GM19239 (cell line): Measurements from ENCODE around the gene SH3BP5.

Experiments
- DNase-seq: peaks from one replicate; pipeline ENCODE4 v3.0.0; 2011; ENCODE audit warnings: low spot score; ENCODE audit not compliant: insufficient read length
- FAIRE-seq: peaks from 2 replicates; lab custom pipeline; 2011; peaks lifted over from hg19 to GRCh38; lab: Jason Lieb, UNC

SH3BP5 gene

DNA sequence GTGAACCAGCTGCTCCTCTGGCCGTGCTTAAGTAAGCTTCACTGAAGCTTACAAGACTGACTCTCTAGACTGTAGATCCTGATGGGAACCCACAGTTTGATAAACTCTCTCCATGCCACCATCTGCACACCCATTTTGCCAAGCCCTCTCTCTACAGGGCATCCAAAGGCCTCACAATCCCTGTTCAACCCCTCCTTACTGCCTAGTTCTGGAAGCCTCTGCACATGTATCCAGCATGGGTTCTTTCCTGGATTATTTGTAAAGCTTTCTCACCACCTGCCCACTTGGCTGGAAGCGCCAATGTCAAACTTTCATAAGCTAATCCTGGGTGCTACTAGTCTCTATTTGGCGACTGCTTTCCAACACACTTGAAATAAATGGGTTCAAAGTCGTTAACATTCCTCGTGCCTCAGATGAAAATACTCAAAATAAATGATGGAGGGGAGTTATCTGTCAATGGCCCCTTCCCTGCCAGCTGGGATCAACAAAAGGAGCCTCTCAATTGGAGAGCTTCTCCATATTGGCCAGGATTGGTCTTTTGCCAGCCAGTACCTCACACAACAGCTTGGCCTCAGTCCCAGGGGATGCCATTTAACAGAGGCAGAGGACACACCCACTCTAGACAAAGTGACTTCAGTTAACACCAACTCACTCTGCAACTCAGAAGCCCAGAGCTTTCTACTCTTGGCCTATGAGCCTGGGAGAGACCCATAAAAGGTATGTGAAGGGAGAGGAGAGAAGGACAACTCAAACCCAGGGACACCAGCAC lies 48.1 kb downstream of the SH3BP5 start:
- FAIRE-seq (no peak), DNase-seq (no peak)

DNA sequence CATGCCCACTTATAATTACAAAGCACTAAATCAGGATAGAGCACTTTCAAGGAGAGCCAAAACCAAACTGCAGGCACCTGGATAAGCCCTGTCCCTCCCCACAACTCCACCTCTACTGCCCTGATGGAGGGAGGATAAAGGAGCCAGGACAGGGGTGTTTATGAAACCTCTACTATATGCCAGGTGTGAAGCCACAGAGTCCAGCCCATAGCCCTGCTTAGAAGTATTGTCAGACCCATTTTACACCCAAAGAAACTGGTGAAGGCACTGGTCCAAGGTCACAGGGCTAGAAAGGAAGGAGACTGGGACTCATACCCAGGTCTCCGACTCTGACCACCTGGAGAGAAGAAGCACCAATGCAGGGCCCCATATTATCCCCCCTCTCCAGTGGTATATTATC lies 48.7 kb downstream of the SH3BP5 start:
- no peak for FAIRE-seq
- DNase-seq = no peak

DNA sequence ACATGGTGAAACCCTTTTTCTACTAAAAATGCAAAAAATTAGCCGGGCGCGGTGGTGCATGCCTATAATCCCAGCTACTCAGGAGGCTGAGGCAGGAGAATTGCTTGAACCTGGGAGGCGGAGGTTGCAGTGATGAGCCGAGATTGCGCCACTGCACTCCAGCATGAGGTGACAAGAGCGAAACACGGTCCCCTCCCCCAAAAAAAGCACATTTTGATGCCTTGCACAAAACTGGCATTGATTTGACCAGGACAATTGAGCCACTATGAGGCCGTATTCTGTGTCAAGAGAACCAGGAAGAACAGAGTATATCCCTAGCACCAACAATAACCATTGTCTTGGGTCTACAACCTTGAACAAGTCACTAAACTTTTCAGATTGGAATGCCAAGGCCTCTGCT lies 50.6 kb downstream of the SH3BP5 start:
- DNase-seq (no peak), FAIRE-seq (no peak)

DNA sequence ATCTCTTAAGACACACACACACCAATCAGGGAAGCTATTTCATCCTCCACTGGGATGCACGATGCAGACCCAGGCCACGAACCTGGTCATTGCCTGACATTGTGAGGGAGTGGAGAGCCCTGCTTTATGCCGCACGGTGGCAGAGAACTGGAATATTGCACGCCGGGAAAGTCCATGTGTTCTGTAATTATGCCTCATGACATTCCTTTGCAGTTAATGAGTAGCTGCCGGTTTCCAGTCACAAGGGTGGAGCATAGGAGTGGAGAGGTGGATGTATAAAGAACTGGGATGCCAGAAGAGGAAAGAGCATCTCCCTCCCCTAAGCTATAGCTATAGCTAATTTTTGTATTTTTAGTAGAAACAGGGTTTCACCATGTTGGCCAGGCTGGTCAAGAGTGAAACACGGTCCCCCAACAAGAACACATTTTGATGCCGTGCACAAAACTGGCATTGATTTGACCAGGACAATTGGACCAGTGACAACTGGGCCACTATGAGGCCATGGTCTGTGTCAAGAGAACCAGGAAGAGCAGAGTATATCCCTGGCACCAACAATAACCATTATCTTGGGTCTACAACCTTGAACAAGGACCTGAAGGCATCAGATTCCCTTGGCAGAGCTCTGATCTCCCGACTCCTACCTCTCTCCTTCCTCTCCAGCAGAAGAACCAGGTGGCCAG lies 51.4 kb downstream of the SH3BP5 start:
- DNase-seq = no peak

DNA sequence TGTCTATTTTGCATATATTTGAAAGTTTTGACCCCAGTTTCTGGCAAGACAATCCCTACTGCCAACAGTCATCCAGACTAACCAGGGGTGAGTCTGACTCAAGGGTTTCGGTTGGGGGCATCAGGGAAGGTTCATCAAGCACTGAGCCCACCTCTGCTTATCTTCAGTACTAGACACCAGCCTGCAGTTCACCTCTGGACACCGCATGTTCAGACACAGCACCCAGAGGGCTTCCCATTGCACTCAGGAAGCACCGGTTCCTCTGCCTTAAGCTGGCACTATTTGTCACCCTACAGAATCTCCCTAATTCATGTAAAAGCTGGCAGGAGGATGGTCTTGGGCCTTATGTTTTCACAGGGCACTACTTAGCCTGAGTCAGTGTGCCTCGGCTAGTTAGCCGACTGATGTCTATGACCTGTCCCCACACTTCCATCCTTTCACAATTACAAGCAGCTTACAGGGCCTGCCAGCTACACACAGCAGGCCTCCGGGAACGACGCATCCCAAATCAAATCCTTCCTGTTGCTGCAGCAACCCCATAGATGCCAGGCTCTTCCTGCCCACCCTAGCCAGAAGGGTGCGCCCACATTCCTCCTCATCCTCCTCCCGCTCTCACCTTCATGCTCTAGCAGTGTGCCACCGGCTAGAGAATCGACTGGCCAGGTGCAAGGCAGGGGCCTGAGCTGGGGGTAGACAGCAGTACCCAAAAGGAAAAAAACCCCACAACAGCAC lies 52.5 kb downstream of the SH3BP5 start:
- FAIRE-seq (no peak), DNase-seq (no peak)

More for the DNA sequence above, 51.4 kb downstream of the SH3BP5 start:
- FAIRE-seq = no peak

DNA sequence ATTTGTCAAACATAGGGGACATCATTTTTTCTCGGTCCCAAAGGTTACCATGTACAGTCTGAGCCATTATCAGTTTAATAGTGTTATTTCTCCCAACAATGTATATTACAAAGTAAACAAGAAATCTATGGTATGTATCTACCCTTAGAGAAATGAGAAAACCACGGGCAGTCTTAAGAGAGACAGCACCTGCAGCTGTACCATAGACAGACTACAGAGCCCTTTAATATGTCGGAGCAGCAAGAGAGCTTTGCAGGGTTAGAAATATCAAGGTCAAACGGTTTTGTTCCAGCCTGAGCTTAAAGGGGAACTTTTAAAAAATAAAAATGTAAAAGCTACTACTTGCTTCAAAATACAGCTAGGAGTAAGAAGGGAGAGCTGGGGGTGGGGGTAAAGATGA lies 53.2 kb downstream of the SH3BP5 start:
- DNase-seq (no peak), FAIRE-seq (no peak)

DNA sequence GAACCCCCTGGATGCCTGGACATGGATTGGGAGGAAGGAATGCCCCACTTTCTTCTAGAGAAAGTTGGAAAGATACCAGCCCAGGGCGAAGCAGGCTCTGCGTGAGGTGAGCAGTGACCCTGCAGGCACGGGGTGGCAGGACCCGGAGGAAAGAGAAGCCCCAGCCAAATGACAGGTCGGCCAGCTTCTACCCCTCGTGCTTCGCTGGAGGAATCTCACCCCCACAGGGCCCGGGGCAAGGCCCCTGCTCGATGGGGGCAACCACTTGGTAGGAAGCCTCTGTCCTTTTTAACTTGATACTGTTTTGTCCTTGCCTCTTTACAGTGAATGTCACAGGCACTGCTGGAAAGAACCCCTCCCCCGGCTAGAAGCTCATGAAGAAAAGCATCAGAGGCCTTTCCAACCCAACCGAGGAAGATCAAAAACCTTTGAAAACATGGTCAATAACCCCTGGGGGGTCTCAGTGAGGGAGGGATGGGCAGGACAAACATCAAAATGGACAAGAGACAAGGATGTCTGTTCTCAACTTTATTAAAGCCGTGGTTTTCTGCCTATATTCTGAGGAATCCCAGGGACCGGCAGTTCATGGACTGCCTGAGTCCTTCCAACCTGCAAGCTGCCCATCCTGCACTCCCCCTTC lies 54.4 kb downstream of the SH3BP5 start:
- FAIRE-seq = no peak

DNA sequence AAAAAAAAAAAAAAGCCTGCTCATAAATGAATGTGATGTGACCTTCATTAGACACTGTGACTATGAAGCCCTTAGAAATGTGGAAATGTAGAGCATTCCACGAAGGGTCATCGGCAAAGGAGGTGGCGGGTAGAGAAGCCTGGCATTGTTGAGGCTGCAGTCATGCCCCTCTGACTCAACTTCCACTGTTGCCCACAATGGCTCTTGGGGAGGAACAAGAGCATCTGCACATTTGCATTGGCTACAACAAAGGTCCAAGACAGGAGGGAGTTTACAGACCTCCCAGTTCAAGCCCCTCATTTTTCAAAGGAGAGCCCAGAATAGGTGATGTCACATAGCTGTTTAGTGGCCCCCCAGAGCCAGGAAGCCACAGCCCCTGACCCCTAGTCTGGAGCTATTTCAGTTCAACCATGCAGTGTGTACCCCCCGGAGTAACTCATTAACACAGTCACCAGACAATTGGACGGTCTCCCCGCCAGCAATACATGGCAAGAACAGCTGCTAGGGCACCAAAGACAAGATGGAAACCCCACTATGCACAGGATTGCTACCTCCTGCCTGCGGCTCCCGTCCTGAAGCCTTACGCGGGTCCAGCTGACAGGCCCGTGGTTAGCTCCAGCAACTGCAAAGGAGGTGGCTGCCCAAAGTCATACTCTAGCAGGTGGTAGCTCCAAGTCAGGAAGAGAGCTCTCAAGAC lies 56.2 kb downstream of the SH3BP5 start:
- FAIRE-seq = no peak
- DNase-seq = no peak

More for the DNA sequence above, 54.4 kb downstream of the SH3BP5 start:
- DNase-seq = no peak

DNA sequence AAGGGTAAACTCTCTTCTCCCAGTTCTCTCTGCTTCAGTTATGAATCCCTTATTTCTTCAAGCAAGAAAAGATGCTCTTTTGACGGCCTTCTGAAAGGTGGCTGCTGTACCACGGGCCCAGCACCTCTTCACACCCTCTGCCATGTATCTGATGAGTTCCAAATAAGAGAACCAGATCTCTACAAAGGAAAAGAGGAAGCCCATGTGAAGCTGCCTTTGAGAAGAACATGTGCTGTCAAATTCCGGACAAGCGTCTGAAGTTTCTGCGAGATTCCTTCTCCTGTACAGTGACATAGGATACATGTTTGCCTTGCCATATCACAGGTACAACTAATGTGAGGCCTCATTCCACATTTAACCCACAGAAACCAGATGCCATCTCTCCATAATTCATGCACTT lies 59.2 kb downstream of the SH3BP5 start:
- FAIRE-seq (no peak), DNase-seq (no peak)

DNA sequence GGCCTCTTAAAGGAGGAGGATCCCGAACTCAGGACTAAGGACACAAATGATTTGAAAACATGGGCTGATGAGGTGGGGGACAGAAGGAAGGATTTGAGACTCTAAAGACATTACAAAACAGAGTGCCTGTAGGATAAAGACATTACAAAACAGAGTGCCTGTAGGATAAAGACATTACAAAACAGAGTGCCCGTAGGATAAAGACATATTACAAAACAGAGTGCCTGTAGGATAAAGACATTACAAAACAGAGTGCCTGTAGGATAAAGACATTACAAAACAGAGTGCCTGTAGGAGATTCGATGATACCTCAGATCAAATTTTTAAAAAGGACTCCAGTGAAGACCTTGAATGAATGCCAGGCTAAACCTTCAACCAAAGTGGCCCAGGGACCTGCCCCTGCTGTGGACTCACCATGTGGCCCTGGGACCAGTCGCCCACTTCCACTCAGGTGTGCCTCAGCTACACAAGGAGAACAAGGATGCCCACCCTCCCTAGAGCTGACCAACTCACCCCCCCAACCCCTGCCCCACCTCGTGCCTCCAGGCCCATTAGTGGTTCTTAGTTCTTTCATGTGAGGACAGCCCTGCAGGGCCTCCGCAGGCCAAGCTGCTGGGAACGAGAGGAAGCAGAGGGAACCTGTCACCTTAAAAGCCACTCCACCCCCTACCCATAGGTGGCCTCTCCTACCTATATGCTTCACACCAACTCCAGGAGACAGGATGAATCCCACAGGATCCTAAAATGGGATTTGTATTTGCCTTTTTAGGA lies 59.8 kb downstream of the SH3BP5 start:
- DNase-seq = no peak
- no peak for FAIRE-seq

DNA sequence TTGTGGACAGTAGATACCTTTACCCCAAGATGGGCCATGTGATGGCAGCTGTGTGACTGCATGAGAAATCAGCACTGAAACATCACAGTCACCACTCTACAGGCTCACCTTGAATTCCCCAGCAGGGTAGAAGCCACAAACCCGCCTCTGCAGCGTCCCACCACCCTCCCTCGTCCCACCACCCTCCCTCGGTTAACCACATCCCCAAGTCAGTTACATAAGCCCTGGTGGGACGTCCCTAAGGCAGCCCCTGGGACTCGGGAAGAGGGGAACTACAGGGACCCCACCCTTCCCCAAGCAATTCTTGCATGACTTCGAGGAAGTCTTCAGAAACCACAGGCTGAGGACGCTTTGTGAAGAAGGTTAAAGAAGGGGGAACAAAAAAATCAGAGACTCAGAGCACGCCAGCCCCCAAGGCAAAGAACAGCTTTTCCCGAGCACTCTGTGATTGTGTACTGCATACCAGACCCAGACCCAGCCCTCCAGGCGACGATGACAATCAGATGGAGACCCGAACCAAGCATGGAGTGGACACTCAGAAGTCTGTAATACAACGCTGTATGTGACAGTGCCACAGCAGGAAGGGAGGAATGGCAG lies 60.5 kb downstream of the SH3BP5 start:
- DNase-seq = peak; percentile 24

DNA sequence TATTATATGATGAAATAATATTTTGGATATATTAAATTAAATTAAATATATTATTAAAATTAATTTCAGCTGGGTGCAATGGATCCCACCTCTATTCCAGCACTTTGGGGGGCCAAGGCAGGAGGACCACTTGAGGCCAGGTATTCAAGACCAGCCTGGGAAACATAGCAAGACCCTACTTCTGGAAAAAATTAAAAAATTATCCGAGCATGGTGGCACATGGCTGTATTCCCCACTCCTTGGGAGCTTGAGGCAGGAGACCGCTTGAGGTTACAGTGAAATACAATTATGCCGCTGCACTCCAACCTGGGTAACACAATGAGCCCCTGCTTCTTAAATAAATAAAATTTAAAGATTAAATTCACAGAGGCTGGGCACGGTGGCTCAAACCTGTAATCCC lies 61.4 kb downstream of the SH3BP5 start:
- FAIRE-seq (no peak), DNase-seq (no peak)

More for the DNA sequence above, 60.5 kb downstream of the SH3BP5 start:
- peak; percentile 59 for FAIRE-seq

DNA sequence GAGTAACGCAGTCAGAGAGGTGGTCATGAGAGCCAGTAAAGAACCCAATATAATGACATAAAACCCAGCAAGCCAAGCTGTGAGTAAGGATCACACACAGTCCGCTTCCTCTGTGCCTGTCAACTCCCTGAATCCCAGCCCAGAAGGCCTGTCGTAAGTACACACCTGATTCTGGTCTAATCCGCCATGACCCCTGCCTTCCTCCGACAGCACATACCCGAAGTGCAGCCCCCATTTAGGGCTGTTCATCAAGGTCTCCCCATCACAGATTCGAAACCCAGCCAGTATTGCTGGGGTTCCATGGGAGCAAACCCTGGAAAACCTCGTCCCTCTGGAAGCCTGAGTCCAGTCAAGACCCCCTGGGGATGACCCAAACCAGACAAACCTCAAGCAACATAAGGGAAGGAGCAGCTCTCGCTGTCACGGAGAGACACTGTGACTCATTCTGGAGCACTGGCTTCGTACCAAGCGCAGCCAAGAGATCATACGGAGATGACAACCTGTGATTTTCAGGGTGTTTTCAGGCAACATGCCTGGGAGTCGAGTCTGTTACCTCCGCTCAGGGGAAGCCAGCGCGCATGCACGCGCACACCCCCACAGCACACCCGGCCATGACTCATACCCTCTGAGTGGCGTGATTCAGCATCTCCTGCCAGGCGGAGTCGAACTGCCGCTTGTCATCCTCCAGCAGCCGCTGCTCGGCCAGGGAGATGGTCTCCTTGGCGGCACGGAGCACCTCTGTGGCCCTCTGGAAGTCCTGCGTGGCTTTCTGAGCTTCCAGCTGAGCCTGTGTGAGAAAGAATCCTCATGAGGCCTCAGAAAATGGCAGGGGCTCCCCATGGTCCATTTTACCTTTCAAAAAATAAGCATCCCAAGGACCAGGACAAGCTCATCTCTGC lies 63.0 kb downstream of the SH3BP5 start:
- DNase-seq (peak; percentile 51), FAIRE-seq (no peak)

DNA sequence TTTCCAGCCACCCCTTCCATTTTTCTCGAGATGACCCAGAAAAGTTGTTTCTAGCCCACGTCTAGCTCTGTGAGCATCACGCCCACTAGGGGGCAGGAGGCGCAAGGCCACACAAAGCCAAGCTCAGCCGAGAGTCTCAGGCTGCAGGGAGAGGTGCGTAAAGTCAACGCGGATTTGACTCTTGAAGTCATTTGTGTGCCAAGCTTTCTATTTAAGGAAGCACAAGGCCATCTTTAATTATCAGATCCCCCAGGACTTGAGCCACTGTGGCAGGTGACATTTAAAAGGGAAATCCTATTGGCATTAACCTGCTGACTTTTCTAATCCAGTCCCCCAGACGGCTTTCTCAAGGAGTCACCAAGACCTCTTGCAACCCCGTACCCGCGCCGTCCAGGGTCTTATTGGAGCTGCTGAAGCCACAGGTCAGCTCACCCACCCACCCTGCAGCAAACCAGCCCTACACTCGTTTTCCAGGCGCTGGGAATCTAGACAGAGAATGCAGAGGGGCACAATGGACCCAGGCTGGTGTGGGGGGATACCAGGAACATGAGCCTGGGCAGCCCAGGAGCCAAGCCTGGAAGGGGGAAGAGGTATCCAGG lies 64.3 kb downstream of the SH3BP5 start:
- DNase-seq (peak; percentile 73), FAIRE-seq (peak; percentile 86)

DNA sequence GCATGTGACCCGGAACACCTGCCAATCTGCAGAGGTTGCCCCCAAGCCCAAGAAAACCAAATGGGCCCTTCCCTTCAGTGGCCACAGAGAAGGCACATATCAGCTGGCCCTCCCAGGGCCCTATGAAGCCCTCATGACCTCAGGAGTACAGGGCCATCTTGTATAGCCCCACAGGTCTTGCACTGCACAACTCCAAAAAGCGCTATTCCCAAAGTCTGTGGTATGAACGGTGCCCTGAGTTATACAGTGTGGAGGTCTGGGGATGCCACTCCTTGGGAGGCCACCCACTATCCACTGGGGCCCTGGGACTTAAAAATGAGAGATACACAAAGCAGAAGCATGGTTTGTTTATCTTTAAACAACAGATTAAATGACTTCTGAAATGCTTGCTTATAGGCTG lies 64.9 kb downstream of the SH3BP5 start:
- no peak for DNase-seq
- no peak for FAIRE-seq

DNA sequence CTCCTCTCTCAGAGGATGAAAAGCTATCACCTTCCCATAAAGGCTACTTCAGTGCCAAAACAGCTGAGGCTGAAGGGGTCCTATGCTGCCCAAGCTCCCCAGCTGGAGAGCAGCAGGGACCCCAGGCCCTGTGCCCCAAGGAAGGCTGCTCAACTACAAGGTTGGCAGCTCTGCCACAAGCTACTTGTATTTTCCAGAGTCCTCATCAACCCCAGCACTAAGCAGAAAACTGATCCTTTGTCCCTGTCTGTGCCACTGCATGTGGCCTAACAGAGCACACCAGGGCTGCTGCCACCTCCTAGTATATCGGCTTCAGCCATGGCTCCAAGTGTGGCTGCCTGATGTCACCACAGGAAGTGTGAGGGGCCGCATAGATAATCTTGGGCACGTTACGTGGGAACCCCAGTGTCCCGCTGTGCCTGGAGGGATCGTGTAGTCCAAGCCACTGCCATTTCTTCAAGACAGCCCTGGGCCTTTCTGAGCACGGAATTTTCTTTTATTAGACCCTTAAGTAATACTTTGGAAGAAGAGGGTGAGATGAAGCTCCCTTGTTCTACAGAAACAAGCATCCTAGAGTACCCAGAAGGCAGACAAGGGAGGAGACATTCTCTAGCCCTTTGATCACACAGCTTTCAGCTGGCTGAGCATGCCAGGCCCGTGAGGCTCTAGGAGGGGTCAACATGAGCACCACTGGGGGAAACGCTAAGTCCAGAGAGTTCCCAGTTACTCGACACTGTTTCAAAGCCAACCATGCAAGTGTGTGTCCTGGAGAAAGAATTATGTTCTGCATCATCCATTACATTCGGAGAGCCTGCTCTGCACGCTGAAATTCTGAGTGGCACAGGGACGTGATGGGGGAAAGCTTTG lies 65.6 kb downstream of the SH3BP5 start:
- DNase-seq (no peak), FAIRE-seq (no peak)
